GM18873 (cell line): Measurements from ENCODE around the gene ZNF805.
"Not testable (repeated sequence)": the region's sequence is repeated elsewhere in the genome, so short reads cannot be mapped to it uniquely, and the experiment has no call there.

Source experiments
- ATAC-seq: cut with Tn5 transposase; IDR thresholded peaks from one replicate; pipeline ENCODE4 v1.9.1; 2021; ENCODE audit warnings: mild to moderate bottlenecking, moderate library complexity, moderate number of reproducible peaks; ENCODE audit not compliant: unreplicated experiment, low FRiP score

Gene ZNF805

DNA sequence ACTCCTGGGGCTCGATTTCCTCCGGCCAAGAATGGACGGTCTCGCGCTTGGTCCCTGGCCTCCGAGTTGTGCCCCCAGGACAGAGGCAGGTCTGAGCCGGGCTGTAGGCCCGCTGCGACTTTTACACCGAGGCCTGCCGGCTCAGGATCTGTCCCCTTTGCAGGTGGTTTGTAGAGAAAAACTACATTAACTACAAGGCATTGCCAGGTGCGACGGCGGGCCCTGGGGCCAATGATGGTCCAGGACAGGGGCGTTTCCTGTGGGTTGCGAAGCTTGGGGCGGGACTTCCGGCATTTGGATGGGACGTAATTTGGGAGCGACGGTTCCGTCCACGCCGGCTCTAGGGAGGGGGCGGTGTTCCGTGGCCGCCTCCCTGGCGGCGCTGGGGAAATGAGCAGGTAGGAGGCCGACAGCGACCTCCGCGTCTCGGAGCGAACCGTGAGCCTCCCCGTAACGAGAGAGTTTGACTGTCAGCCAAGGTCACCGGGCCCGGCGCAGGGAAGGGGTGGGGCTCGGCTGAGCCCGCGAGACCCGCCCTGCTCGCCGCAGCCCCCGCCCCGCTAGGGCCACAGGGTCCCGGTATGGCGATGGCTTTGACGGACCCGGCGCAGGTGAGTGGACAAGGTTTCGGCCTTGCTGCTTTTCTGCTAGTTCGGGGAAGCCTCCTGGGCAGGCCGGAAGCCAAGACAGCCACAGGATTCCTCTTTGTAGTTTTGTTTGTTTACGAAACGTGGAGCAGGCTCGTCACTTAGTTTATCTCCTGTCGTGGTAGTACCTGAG lies at the start of gene ZNF805:
TSS of gene ZNF805 (plus strand) at position 322 of the 780 bp plus-strand sequence. CDS start at position 582, 260 bp downstream.
- ATAC-seq = peak; percentile 80

DNA sequence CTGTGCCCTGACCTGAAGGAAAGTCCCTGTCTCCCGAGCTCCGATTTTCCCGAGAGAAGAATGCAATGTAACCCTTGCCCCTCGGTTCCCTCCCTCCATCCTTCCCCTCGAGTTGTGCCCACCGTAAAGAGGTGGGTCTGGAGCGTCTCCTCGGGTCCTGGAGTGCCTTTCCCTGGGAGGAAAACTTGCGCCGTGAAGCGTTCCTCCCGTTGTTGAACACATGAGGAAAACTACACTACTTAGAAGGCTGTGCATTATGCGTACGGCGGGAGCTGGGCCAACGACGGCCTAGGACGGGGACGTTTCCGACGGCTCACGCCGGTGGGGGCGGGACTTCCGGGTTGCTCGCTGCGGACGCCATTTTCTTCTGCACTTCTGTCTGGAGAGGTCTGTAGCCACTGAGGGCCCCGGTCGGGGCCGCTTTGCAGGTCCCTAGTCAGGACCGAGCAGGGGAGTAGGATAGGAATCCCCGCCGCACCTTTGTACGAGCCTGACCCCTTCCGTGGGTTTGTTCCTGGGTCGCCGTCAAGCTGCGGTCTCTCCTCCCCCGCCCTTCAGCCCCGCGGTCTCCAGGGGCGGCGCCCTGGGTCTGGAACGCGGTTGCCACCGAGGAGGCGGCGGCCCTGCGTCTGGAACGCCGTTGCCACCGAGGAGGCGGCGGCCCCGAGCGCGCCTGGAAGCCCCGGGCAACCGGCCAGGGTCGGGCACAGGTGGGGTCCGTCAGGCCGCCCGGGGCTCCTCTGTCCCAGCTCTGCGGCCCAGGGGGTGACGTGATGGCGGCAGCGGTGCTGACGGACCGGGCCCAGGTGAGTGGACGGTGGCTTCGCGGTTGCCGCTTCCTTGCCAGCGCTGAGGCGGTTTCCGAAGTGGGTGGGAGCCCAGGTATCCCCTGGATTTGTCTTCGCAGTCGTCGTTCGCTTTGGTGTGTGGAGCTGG lies 49.0 kb upstream of the ZNF805 start, which contains the start of gene ZNF264:
TSS of gene ZNF264 (plus strand) at position 360 of the 936 bp plus-strand sequence. CDS start at position 774, 414 bp downstream.
- ATAC-seq = peak; percentile 64

DNA sequence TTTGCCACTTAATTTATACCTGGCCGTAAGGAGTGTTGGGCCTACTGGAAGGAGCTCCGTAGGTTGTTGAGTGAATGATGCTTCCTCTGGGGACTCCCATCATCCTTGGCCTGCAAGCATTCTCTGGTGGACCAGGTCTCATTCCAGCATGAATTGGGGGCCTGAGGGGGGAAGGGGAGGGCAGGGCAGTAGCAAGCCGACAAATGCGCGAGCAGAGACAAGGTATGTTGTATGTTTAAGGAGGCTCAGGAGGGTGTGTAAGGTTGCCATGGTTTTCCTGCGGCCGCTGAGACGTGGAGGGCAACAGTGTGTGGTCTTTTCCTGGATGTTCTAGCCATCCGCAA lies 48.4 kb upstream of the ZNF805 start:
- no peak for ATAC-seq

DNA sequence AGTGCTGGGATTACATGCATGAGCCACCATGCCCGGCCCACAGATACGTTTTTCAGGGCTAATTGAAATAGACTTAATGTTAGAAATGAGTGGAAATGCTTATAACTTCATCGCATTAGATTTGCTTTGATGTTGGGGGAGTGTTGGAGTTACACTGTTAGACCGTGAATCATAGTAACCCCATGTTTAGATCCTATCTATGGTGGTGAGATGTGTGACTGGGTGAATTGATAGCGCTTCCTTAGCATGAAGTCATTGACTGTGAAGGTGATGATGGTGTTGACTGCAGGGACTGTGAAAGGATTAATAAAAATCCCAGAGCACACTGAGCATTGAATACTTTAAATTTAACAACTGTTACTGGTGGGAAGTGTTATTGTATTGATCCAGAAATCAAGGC lies 47.4 kb upstream of the ZNF805 start:
- ATAC-seq = no peak

DNA sequence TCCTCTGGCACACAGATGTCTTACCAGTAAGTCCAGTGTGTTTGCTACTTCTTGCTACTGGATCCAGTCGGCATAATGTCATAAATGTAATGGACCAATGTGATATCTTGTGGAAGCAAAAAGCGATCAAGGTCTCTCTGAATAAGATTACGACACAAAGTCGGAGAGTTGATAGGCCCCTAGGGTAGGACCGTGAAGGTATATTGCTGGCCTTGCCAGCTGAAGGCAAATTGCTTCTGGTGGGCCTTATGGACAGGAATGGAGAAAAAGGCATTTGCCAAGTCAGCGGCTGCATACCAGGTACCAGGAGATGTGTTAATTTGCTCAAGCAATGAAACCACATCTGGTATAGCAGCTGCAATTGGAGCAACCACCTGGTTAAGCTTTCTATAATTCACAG lies 42.6 kb upstream of the ZNF805 start:
- not testable (repeated sequence) for ATAC-seq

DNA sequence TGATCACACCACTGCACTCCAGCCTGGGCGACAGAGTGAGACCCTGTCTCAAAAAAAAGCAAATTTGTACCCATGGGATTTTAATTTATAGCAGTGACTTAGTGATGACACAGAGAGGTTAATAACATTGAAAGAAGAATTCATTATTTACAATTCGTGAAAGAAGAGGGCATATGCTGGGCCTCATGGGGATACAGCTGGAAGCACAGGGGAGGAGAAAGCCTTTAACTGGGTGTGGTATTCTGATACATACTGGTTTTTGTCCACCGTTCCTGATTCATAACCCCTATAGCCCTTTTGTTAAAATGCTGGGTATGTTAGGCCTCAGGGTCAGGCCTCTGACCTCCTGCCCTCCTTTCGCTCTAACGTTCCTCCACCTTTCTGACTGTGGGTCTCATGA lies 38.3 kb upstream of the ZNF805 start:
- no peak for ATAC-seq

DNA sequence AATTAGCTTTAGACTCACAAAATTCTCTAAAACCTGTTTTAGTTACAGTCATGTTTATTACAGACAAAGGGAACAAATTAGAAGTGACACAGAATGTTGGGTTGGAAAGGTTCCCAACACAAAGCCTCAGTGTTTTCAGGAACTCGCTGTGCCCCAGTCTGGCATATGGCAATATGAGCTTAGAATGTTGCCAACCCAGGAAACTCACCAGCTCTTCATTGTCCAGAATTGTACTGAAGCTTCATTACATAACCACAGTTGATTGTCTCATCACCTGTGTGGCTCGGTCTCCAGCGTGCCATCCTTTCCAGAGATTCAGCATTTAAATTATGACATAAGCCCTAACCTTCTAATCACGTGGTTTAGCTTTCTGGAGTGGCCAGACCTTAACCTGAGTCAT lies 30.1 kb upstream of the ZNF805 start:
- no peak for ATAC-seq

DNA sequence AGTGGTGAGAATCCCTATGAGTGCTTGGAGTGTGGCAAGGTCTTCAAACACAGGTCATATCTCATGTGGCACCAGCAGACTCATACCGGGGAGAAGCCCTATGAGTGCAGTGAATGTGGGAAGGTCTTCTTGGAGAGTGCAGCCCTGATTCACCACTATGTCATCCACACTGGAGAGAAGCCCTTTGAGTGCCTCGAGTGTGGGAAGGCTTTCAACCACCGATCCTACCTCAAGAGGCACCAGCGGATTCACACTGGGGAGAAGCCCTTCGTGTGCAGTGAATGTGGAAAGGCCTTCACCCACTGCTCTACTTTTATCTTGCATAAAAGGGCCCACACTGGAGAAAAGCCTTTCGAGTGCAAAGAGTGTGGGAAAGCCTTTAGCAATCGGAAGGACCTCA lies 28.3 kb upstream of the ZNF805 start:
- no peak for ATAC-seq

DNA sequence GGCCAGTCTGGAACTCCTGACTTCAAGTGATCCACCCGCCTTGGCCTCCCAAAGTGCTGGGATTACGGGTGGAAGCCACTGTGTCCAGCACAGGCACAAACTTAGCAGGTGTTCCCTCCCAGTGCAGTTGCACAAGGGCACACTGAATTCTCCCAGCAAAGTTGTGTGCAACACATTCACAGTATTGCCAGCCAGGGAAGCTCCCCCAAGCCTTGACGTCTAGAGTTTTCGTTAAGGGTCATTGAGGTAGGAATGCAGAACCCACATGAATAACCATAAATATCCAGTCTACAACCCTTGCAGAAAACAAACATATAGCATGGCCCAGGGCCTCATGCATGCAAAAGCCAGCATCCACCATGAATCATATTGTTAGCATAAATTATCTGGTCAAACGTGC lies 12.9 kb upstream of the ZNF805 start:
- ATAC-seq = no peak

DNA sequence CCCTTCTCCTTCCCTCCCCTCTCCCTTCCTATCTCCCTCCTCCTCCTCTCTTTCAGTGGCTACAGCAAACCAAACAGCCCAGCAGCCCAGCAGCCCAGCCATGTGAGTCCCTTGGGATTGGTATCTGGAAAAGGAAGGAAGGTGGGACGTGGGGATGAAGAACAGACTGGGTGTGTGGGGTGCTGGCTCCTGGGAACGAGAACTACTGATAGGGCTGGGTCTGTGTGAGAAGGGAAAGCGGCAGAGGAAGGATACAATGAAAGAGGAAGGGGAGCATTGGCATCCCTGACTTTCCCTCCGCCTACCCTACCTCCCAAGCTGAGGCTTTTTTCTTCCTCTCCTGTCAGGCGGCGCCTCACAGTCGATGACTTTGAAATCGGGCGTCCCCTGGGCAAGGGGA lies 8.7 kb upstream of the ZNF805 start:
- ATAC-seq = no peak

DNA sequence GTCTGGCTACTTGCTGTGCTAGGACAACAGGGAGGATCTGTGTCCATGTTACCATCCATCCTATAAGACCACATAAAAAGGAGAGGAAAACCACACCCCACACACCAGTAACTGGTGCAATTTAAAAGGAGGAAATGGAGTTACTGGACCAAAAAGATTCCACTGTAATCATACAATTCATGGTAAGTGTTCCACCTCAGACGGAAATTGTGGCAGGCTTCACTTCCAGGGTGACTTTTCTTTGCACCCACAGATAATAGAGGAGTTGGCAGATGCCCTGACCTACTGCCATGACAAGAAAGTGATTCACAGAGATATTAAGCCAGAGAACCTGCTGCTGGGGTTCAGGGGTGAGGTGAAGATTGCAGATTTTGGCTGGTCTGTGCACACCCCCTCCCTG lies 7.2 kb upstream of the ZNF805 start:
- no peak for ATAC-seq

DNA sequence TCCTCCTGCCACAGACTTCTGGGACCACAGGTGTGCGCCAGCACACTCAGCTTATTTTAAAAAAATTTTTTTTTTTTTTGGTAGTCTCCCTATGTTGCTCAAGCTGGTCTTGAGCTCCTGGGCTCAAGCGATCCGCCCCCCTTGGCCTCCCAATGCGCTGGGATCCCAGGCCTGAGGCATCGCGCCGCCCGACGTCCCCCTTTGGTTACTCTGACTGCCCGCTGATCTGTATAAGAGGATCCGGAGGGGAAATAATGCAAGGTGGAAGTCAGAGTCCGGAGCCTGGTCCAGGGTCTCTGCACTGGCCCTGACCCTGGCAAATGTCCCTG lies 486 bp upstream of the ZNF805 start:
- ATAC-seq = peak; percentile 3

DNA sequence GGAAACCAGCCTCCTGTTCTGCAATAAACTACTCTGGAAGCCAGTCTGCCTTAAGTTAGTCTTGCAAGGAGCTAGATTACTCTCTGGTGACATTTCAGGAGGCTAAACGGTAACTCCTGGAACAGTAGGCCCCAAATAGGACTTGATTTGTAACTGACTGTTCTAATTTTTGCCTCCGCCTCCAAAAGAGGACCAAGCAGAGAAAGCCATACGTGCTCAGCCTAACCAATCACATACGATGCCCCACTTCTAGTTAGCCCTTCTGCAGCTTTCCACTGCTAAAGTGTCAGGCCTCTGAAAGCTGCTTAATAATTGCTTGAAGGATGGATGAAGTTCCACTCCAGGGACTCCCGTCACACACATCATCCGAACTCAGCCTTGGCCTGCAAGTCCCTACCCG lies 744 bp downstream of the ZNF805 start:
- no peak for ATAC-seq

DNA sequence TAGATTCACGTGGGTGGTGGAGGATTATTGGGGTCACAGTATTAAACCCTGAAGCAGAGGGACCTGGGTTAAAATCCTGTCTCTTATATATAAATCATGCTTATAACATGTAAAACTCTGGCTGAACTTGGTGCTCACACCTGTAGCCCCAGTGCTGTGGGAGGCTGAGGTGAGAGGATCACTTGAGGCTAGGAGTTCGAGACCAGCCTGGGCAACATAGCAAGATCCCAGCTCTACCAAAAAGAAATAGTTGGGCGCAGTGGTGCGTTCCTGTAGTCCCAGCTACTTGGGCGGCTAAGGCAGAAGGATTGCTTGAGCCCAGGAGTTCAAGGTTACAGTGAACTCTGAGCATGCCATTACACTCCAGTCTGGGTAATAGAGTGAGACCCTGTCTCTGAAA lies 2.4 kb downstream of the ZNF805 start:
- no peak for ATAC-seq

DNA sequence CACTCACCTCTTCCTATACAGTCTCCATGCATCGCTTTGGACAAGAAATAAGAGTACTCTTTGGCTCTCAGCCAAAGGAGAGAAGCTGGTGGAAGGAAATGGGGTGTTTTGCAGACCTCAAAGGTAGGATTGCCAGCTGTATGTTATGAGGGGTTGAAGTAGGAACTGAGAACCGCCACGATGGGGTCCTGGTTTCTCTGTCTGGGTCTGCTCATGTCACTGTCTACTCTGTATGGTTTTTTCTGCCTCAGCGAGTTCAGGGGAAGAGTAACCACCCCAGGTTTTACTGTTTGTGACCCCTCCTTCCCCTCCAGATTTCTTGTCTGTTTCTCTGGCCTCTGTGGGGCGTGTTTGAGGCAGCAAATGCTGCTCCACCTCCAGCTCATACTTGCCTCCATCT lies 4.1 kb downstream of the ZNF805 start:
- ATAC-seq = no peak

DNA sequence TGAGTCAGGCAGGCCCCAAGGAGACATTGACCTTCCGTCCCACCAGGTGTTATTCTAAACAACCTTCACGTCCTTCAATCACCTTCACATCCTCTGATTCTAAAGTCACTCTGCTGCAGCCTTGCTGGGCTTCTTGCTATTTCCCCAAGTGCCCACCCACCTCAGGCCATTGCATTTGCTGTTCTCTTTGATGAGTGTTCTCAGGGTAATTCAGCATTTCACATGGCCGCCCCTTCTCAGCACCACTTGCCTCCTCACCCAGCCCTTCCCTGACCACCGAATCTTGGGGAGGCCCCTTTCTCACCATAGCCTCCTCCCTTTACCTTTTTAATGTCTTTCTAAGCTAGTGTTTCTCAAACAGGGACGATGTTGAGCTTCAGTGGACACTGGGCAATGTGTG lies 4.6 kb downstream of the ZNF805 start:
- ATAC-seq = no peak

DNA sequence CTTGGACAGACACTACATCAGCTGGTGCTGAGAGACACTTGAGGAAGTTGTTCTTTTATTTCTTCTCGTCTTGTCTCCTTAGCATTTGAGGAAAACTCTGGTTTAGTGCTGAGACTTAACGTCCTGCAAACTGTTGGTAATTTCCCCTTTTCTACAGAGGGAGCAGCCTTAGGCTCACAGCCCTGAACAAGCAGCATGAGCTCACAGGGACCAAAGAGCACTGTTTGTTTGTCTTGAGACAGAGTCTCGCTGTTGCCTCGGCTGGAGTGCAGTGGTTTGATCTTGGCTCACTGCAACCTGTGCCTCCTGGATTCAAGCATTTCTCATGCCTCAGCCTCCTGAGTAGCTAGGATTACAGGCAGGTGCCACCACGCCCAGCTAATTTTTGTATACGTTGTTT lies 5.5 kb downstream of the ZNF805 start:
- ATAC-seq = no peak

DNA sequence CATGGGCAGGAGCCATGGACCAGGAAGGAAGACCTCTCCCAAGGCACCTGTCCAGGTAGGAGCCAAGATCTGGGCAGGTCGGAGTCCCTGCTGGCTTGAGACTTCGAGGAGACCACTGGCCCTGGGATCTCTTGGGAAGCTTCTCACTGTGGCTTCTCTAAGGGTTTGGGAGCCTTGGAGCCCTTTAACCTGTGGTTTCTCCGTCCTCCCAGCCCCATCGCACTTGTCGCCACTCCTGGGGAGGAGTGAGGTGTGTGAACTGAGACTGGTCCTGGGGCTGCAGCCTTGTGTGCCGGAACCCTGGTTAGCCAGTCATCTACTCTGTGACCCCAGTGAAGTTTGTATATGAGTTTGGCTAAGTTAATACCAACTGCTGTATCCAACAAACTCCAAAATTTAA lies 8.2 kb downstream of the ZNF805 start:
- ATAC-seq = no peak

DNA sequence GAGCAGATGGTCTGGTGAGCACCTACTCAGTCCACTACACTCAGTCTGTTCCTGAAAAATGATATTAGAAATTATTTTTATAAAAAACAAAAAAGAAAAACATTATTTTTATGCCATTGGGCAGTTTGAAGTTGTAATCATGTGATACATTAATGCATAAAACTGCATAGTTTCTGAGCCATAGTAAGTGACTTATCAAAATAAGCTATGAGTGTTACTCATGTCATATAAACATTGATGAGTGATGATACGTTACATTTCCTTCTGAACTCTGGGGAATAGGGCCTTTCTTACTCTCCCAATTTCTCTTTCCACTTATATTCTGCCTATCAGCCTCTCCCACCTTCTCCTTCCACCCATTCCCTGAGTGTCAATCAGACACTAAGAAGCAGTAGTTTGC lies 8.9 kb downstream of the ZNF805 start:
- no peak for ATAC-seq

DNA sequence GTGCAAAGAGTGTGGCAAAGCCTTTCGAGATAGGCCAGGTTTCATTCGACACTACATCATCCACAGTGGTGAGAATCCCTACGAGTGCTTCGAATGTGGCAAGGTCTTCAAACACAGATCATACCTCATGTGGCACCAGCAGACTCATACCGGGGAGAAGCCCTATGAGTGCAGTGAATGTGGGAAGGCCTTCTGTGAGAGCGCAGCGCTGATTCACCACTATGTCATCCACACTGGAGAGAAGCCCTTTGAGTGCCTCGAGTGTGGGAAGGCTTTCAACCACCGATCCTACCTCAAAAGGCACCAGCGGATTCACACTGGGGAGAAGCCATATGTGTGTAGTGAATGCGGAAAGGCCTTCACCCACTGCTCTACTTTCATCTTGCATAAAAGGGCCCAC lies 13.3 kb downstream of the ZNF805 start:
- not testable (repeated sequence) for ATAC-seq

DNA sequence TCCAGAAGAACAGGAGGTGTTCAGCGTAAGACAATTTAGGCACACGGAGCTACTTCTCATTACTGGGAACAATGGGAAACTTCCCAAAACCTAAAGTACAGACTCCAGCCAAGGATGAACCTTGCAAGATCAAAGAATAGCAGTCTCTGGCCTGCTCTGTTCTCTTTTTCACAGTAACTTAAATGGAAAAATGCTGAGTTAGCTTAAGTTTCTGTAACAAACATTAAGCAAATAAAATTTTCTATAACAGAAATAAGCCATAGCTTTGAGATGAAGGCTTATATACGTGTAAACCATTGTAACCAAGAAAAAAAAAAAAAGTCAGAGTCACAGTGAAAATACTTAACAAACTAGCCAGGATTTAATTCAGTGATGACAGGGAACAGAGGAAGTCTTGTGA lies 21.6 kb downstream of the ZNF805 start:
- ATAC-seq = no peak

DNA sequence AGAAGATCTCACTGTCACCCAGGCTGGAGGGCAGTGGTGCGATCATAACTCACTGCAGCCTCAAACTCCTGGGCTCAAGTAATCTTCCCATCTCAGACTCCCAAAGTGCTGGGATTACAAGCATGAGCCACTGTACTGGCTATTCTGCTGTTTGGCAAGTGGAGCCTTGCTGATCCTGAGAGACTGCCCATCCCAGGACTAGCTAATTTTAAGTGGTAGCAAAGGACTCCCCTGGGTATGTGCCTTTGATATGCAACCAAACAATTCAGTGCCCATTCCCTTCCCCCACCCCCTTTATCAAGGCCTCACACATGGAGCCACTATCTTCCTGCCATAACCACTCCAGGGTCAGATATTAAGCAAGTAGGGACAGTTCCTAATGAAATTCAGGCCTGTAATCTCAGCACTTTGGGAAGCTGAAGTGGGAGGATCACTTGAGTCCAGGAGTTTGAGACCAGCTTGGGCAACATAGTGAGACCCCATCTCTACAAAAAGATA lies 22.9 kb downstream of the ZNF805 start:
- no peak for ATAC-seq
